ENCODE results near the gene YKT6. TPM values are rescaled to one million over a fixed set of nuclear protein-coding genes. Genes with fewer than 3 reads are reported as not detected.

The YKT6 gene
- total and polyA plus RNA-seq, 2 of the 8 experiments (the other 6 are each of a cell fraction or from before 2014, with no cell fraction given): 75.3 to 103 TPM

GRCh38 chr7:44211126-44211675 lies 10.4 kb downstream of the YKT6 start:
- peaks cover 0 to 11% (median 5%) of the 10 kb centered on the region in 4 experiments; a peak in 5 of 7 replicates for H3K4me1 ChIP-seq (replicated peaks in 1 of 4; ENCODE audit: control insufficient read depth in 3 of 4, insufficient read depth in 4 of 4, low read length in 3 of 4)
- H3K9ac ChIP-seq (replicated peaks in 1 of 4; ENCODE audit: extremely low read depth in 1 of 4, low read depth in 3 of 4, low read length in 3 of 4): no peak overlapping the region
- 95% methylated on average over 10 of the region's 10 CpGs; no CpG with 5 or more reads in 1 of the 2 experiments for WGBS, 2 experiments (ENCODE audit: extremely low coverage in 1 of 2, insufficient coverage in 1 of 2, insufficient read length in 1 of 2, insufficient replicate concordance in 2 of 2, low coverage in 1 of 2, low lambda C conversion rate in 2 of 2, missing lambda C conversion rate in 1 of 2)
- ChIA-PET CTCF (ENCODE audit: partially characterized antibody) (interaction anchor here (0.8 to 6.0 kb wide), 9 partner anchors 8 to 106 kb away, joined by 3 to 35 read pairs (median 4); partner anchors contain the start of gene YKT6), POLR2A (ENCODE audit: partially characterized antibody) (interaction anchor here (0.7 kb wide), 2 partner anchors 10 to 71 kb away, joined by 3 read pairs; no protein-coding TSS in a partner anchor)
- no peak overlapping the region for H2AK5ac ChIP-seq (ENCODE audit: low read depth, low read length)
- H3K14ac ChIP-seq (ENCODE audit: insufficient read length): no peak overlapping the region
- H2BK20ac ChIP-seq (ENCODE audit: low read length): no peak overlapping the region
- H3K23me2 ChIP-seq (ENCODE audit: low read depth, low read length): no peaks in the 10 kb centered on the region
- H3K79me2 ChIP-seq (ENCODE audit: control insufficient read depth in 1 of 2, insufficient read depth in 2 of 2, low read length in 2 of 2): no peaks in the 10 kb centered on the region
- H3K4me3 ChIP-seq (ENCODE audit: extremely low read depth in 1 of 4, insufficient read depth in 2 of 4, low read depth in 3 of 4, low read length in 4 of 4): no peak overlapping the region
- H4K91ac ChIP-seq (replicated peaks; ENCODE audit: insufficient read length, low read length): no peak overlapping the region
- no peak overlapping the region for H2BK12ac ChIP-seq (ENCODE audit: low read depth, low read length)
- peaks cover 3 to 10% of the 10 kb centered on the region in 2 experiments for H4K20me1 ChIP-seq (replicated peaks in 1 of 2; ENCODE audit: control insufficient read depth in 1 of 2, insufficient read depth in 2 of 2, low read length in 2 of 2)
- H4K5ac ChIP-seq (ENCODE audit: insufficient read length, low read depth, low read length): no peak overlapping the region
- peaks cover 22 to 56% (median 39%) of the 10 kb centered on the region in 4 experiments for H3K36me3 ChIP-seq (ENCODE audit: control insufficient read depth in 2 of 4, insufficient read depth in 4 of 4, low read length in 3 of 4)
- no peak overlapping the region for H2AFZ ChIP-seq (ENCODE audit: low read length)
- DNase-seq (ENCODE audit: low read depth in 1 of 2, low spot score in 2 of 2) (no peak), FAIRE-seq (no peak)
- no peak overlapping the region for H3K18ac ChIP-seq (ENCODE audit: extremely low read depth, low read length)
- no peak overlapping the region for H3K27ac ChIP-seq (ENCODE audit: low read depth, low read length)
- no peaks in the 10 kb centered on the region for H3K9me3 ChIP-seq (ENCODE audit: insufficient read depth in 2 of 2, low read depth in 1 of 2, low read length in 1 of 2)
- no peak overlapping the region for H4K8ac ChIP-seq (ENCODE audit: extremely low read depth, insufficient read depth, low read length)
- no peak overlapping the region for H2BK15ac ChIP-seq (ENCODE audit: low read length)
- H3K56ac ChIP-seq (replicated peaks; ENCODE audit: insufficient read length, low read depth, low read length): no peak overlapping the region
- no peaks in the 10 kb centered on the region for H3K27me3 ChIP-seq (replicated peaks in 1 of 4; ENCODE audit: control insufficient read depth in 3 of 4, extremely low read depth in 1 of 4, insufficient read depth in 3 of 4, low read length in 3 of 4)
- no peak overlapping the region for H3K4me2 ChIP-seq (ENCODE audit: insufficient read depth in 1 of 2, low read depth in 2 of 2, low read length in 2 of 2)
- H3K79me1 ChIP-seq (ENCODE audit: low read depth, low read length): no peaks in the 10 kb centered on the region
- no peak overlapping the region for H2BK120ac ChIP-seq (replicated peaks; ENCODE audit: low read depth, low read length)
- H2BK5ac ChIP-seq (ENCODE audit: low read depth, low read length): no peak overlapping the region
- H3K4ac ChIP-seq (replicated peaks; ENCODE audit: insufficient read length, low read depth, low read length): no peak overlapping the region
- no peak overlapping the region for H3K23ac ChIP-seq (ENCODE audit: insufficient read length)
- no peak for TF ChIP-seq TAF7 (optimal IDR thresholded peaks at IDR 0.05; ENCODE audit: borderline replicate concordance, low read depth, low read length)
- TF ChIP-seq SP1 (IDR thresholded peaks at IDR 0.05; ENCODE audit: low read depth, low read length): no peak
- no peak for TF ChIP-seq CREB1 (IDR thresholded peaks at IDR 0.05)
- TF ChIP-seq HDAC2 (IDR thresholded peaks at IDR 0.05; ENCODE audit: borderline replicate concordance in 1 of 2, low read depth in 2 of 2, low read length in 2 of 2): no peak
- no peak for TF ChIP-seq RFX5 (IDR thresholded peaks at IDR 0.05; ENCODE audit: borderline replicate concordance, low read depth, low read length)
- TF ChIP-seq MAFK (IDR thresholded peaks at IDR 0.05; ENCODE audit: low read depth, low read length): no peak
- no peak for TF ChIP-seq SIRT6 (IDR thresholded peaks at IDR 0.05; ENCODE audit: low read length)
- TF ChIP-seq USF2 (IDR thresholded peaks at IDR 0.05; ENCODE audit: low read length): no peak
- TF ChIP-seq EZH2 (IDR thresholded peaks at IDR 0.05; ENCODE audit: low read depth, low read length, severe bottlenecking): no peak
- no peak for TF ChIP-seq NRF1 (IDR thresholded peaks at IDR 0.05; ENCODE audit: low read depth, low read length)
- TF ChIP-seq RNF2 (IDR thresholded peaks at IDR 0.05; ENCODE audit: borderline replicate concordance, low read depth, low read length, missing control alignments, poor library complexity, severe bottlenecking): no peak
- TF ChIP-seq CBX8 (IDR thresholded peaks at IDR 0.05; ENCODE audit: borderline replicate concordance, low read depth, low read length): no peak

All from H1 (cell line).